PC-3 (cell line): Measurements from ENCODE around the gene EBP. TPM values are rescaled to one million over a fixed set of nuclear protein-coding genes. Genes with fewer than 3 reads are reported as not detected.

Experiments
- ATAC-seq: fragments of 200-7000 bp; cut with Tn5 transposase; 2 replicates; pipeline ENCODE4 v1.9.1; 2020; ENCODE audit warnings: mild to moderate bottlenecking, moderate library complexity
- BruUV-seq: library from RNA; stranded (reverse); fragments of 400-500 nt; replicated peaks from 2 replicates; lab custom pipeline; 2021; lab: Mats Ljungman, UMichigan
- CTCF ChIA-PET: fragments of 300-600 bp; sonication (Branson Sonifier 250); formaldehyde crosslinking; loops from one replicate; lab custom pipeline; 2022; ENCODE audit warnings: antibody characterized with exemption; lab: Charles Lee
- POLR2A ChIA-PET: fragments of 300-600 bp; sonication (Branson Sonifier 250); formaldehyde crosslinking; loops from one replicate; lab custom pipeline; 2022; ENCODE audit warnings: antibody characterized with exemption; ENCODE audit not compliant: unreplicated experiment; lab: Charles Lee
- DNase-seq: peaks from one replicate; pipeline ENCODE4 v3.0.0-alpha.2; 2015
- H2AFZ ChIP-seq: fragments of 300-600 bp; sonication (generic); 2 replicates; pipeline ENCODE4 v1.6.0; 2016; ENCODE audit warnings: antibody characterized with exemption, low read length
- H3F3A ChIP-seq: fragments of 300-600 bp; sonication (generic); one replicate; pipeline ENCODE4 v1.6.0; 2017; ENCODE audit warnings: antibody characterized with exemption, low read length, control low read depth, mild to moderate bottlenecking; ENCODE audit not compliant: unreplicated experiment
- H3K27ac ChIP-seq: fragments of 300-600 bp; sonication (generic); 2 replicates; pipeline ENCODE4 v1.5.1; 2016; ENCODE audit warnings: mild to moderate bottlenecking, low read length
- H3K27me3 ChIP-seq: fragments of 300-600 bp; sonication (generic); 2 replicates; pipeline ENCODE4 v1.6.1; 2016; ENCODE audit warnings: low read length, mixed read lengths
- H3K36me3 ChIP-seq: fragments of 300-600 bp; sonication (generic); 2 replicates; pipeline ENCODE4 v1.6.1; 2016; ENCODE audit warnings: low read depth, mixed run types, low read length, mixed read lengths
- H3K4me1 ChIP-seq: fragments of 300-600 bp; sonication (generic); 2 replicates; pipeline ENCODE4 v1.5.1; 2016; ENCODE audit warnings: low read length; ENCODE audit not compliant: insufficient read depth
- H3K4me2 ChIP-seq: fragments of 300-600 bp; sonication (generic); 2 replicates; pipeline ENCODE4 v1.6.0; 2016; ENCODE audit warnings: low read length
- H3K4me3 ChIP-seq: fragments of 300-600 bp; sonication (generic); 2 replicates; pipeline ENCODE4 v1.5.1; 2016; ENCODE audit warnings: mild to moderate bottlenecking, low read length, mixed read lengths
- H3K79me2 ChIP-seq: fragments of 300-600 bp; sonication (generic); 2 replicates; pipeline ENCODE4 v1.6.1; 2017; ENCODE audit warnings: low read length, mixed read lengths
- H3K9ac ChIP-seq: fragments of 300-600 bp; sonication (generic); 2 replicates; pipeline ENCODE4 v1.6.0; 2016; ENCODE audit warnings: mild to moderate bottlenecking, low read length
- H3K9me2 ChIP-seq: fragments of 300-600 bp; sonication (generic); replicated peaks from 2 replicates; pipeline ENCODE4 v1.6.1; 2016; ENCODE audit warnings: mixed run types, low read length, mixed read lengths
- H3K9me3 ChIP-seq: fragments of 300-600 bp; sonication (generic); 2 replicates; pipeline ENCODE4 v1.6.1; 2016; ENCODE audit warnings: low read length, mixed read lengths
- H4K20me1 ChIP-seq: fragments of 300-600 bp; sonication (generic); 2 replicates; pipeline ENCODE4 v1.6.1; 2016; ENCODE audit warnings: low read length, mixed read lengths
- CTCF ChIP-seq: fragments of 300-600 bp; sonication (generic); conservative IDR thresholded peaks from 2 replicates; pipeline ENCODE4 v1.5.1; 2017; ENCODE audit warnings: antibody characterized with exemption, low read depth, mild to moderate bottlenecking, low read length
- EZH2 ChIP-seq: fragments of 300-600 bp; sonication (generic); IDR thresholded peaks from one replicate; pipeline ENCODE4 v1.6.1; 2017; ENCODE audit warnings: antibody characterized with exemption, mild to moderate bottlenecking, low read length; ENCODE audit not compliant: unreplicated experiment
- EZH2phosphoT487 ChIP-seq: fragments of 300-600 bp; sonication (generic); IDR thresholded peaks from 2 replicates; pipeline ENCODE4 v1.6.1; 2018; ENCODE audit warnings: mild to moderate bottlenecking, antibody characterized with exemption, low read length, borderline replicate concordance
- intact Hi-C: fragments of 100-400 bp; cut with micrococcal nuclease; formaldehyde crosslinking; loops from 2 replicates; pipeline ENCODE4 v1.9.0; 2023
- total RNA-seq: library from RNA; depleted of rRNA; stranded (reverse); fragments of >200 nt; gene quantifications from 2 replicates; pipeline ENCODE4 v1.2.3, GENCODE V29; 2014

Gene EBP
- total RNA-seq, 1 experiment from 2014 or later, result 307 TPM

- peaks cover 1% of the 10 kb centered on the region for H3K36me3 ChIP-seq
- DNase-seq (peak; percentile 47), ATAC-seq (peak; percentile 39)
- no peak overlapping the region for H3K4me3 ChIP-seq
- H3K9ac ChIP-seq, result no peak overlapping the region
- TF ChIP-seq EZH2phosphoT487 (no peak), EZH2 (no peak), CTCF (no peak)
- H4K20me1 ChIP-seq, result peaks cover under 1% of the 10 kb centered on the region
- ChIA-PET POLR2A (no interaction called here), CTCF (no interaction called here)
- intact Hi-C loops, result no loop called here
- H3F3A ChIP-seq, result no peaks in the 10 kb centered on the region
- peaks cover 7% of the 10 kb centered on the region for H3K79me2 ChIP-seq
- BruUV-seq, result no TSS peak
- H3K27me3 ChIP-seq, result no peaks in the 10 kb centered on the region
- no peaks in the 10 kb centered on the region for H3K9me2 ChIP-seq
- peak overlapping the region; percentile 43; the same call in 1 of the 2 replicates for H3K27ac ChIP-seq
- no peaks in the 10 kb centered on the region for H3K9me3 ChIP-seq
- no peak overlapping the region for H2AFZ ChIP-seq
- no peak overlapping the region for H3K4me2 ChIP-seq
- peaks cover 7% of the 10 kb centered on the region; the same call in 1 of the 2 replicates for H3K4me1 ChIP-seq
These were observed 48.4 kb downstream of the EBP start for GRCh38 chrX:48569958-48570357.

- Histone ChIP-seq H3F3A (peaks cover 3% of the 10 kb centered on the region), H3K27ac (peak overlapping the region; percentile 98), H3K36me3 (peaks cover 38% of the 10 kb centered on the region), H3K4me2 (peak overlapping the region; percentile 100), H3K9me3 (no peaks in the 10 kb centered on the region), H3K4me3 (peak overlapping the region; percentile 99), H3K4me1 (peaks cover 28% of the 10 kb centered on the region), H4K20me1 (peaks cover 31% of the 10 kb centered on the region), H3K9ac (peak overlapping the region; percentile 100), H2AFZ (peak overlapping the region; percentile 98), H3K9me2 (no peaks in the 10 kb centered on the region), H3K27me3 (no peaks in the 10 kb centered on the region), H3K79me2 (peaks cover 31% of the 10 kb centered on the region)
- TF ChIP-seq EZH2 (no peak), EZH2phosphoT487 (no peak), CTCF (no peak)
- ATAC-seq (no peak), DNase-seq (no peak)
- intact Hi-C loops, result loop anchor here (1.0 kb wide), 1 partner anchor 24 kb away; the partner anchor contains the start of gene WDR13
- ChIA-PET POLR2A (interaction anchor here (0.7 to 1.0 kb wide), 2 partner anchors 86 to 324 kb away, joined by 3 read pairs; partner anchors contain the start of genes PQBP1 and TIMM17B), CTCF (no interaction called here)
- TSS peak; percentile 96 for BruUV-seq
These were observed 52.2 kb downstream of the EBP start for GRCh38 chrX:48573690-48574269.
